OCI-LY7 (cell line): Measurements from ENCODE around the gene RFX3. TPM values are rescaled to one million over a fixed set of nuclear protein-coding genes. Genes with fewer than 3 reads are reported as not detected.

ENCODE experiments used
- BruUV-seq: library from RNA; stranded (reverse); fragments of 400-500 nt; replicated peaks from 2 replicates; lab custom pipeline; 2021; lab: Mats Ljungman, UMichigan
- CTCF ChIA-PET: fragments of 300-600 bp; sonication (Branson Sonifier 250); formaldehyde crosslinking; loops from one replicate; lab custom pipeline; 2022; ENCODE audit warnings: antibody characterized with exemption; ENCODE audit not compliant: unreplicated experiment; lab: Charles Lee
- POLR2A ChIA-PET: fragments of 300-600 bp; sonication (Branson Sonifier 250); formaldehyde crosslinking; loops from one replicate; lab custom pipeline; 2022; ENCODE audit warnings: antibody characterized with exemption; lab: Charles Lee
- DNase-seq: peaks from one replicate; pipeline ENCODE4 v3.0.0-alpha.2; 2015; ENCODE audit warnings: low spot score
- H2AFZ ChIP-seq: fragments of 200-600 bp; sonication (generic), shearing (Covaris generic); 2 replicates; pipeline ENCODE4 v1.6.1; 2014; ENCODE audit warnings: mild to moderate bottlenecking, antibody characterized with exemption, low read length, moderate library complexity
- H3K27ac ChIP-seq: fragments of 200-600 bp; sonication (generic); 2 replicates; pipeline ENCODE4 v1.5.1; 2014; ENCODE audit warnings: mixed run types, low read depth, mild to moderate bottlenecking, moderate library complexity, low read length, inconsistent platforms; ENCODE audit not compliant: poor library complexity, severe bottlenecking
- H3K36me3 ChIP-seq: fragments of 200-600 bp; sonication (generic); 2 replicates; pipeline ENCODE4 v1.6.1; 2014; ENCODE audit warnings: mild to moderate bottlenecking, antibody characterized with exemption, low read length, moderate library complexity, mixed read lengths; ENCODE audit not compliant: insufficient read depth
- H3K4me1 ChIP-seq: fragments of 200-600 bp; sonication (generic); 2 replicates; pipeline ENCODE4 v1.5.1; 2014; ENCODE audit warnings: mild to moderate bottlenecking, low read length; ENCODE audit not compliant: insufficient read depth, poor library complexity, severe bottlenecking
- H3K4me2 ChIP-seq: fragments of 200-600 bp; sonication (generic); 2 replicates; pipeline ENCODE4 v1.6.1; 2014; ENCODE audit warnings: mild to moderate bottlenecking, low read length
- H3K4me3 ChIP-seq: fragments of 200-600 bp; sonication (generic); 2 replicates; pipeline ENCODE4 v1.5.1; 2014; ENCODE audit warnings: mild to moderate bottlenecking, low read depth, low read length; ENCODE audit not compliant: poor library complexity, severe bottlenecking
- H3K79me2 ChIP-seq: fragments of 200-600 bp; sonication (generic); 2 replicates; pipeline ENCODE4 v1.6.1; 2016; ENCODE audit warnings: low read depth, mild to moderate bottlenecking, low read length, moderate library complexity, mixed read lengths; ENCODE audit not compliant: insufficient read depth
- H3K9me2 ChIP-seq: fragments of 200-600 bp; sonication (generic); 2 replicates; pipeline ENCODE4 v1.6.1; 2016; ENCODE audit warnings: mild to moderate bottlenecking, low read length, mixed read lengths; ENCODE audit not compliant: insufficient read depth
- H3K9me3 ChIP-seq: fragments of 200-600 bp; sonication (generic); 2 replicates; pipeline ENCODE4 v1.6.1; 2014; ENCODE audit warnings: mild to moderate bottlenecking, mixed run types, low read length, mixed read lengths
- H4K20me1 ChIP-seq: fragments of 200-600 bp; sonication (generic); 2 replicates; pipeline ENCODE4 v1.6.1; 2014; ENCODE audit warnings: mild to moderate bottlenecking, antibody characterized with exemption, low read length, moderate library complexity, mixed read lengths; ENCODE audit not compliant: insufficient read depth
- EZH2phosphoT487 ChIP-seq: fragments of 200-600 bp; sonication (generic); IDR thresholded peaks from 2 replicates; pipeline ENCODE4 v1.6.1; 2018; ENCODE audit warnings: low read depth, borderline replicate concordance, mild to moderate bottlenecking, mixed run types, antibody characterized with exemption, low read length, moderate library complexity, mixed read lengths
- intact Hi-C: fragments of 100-400 bp; cut with micrococcal nuclease; formaldehyde crosslinking; loops from one replicate; pipeline ENCODE4 v1.10.0; 2022; ENCODE audit not compliant: unreplicated experiment
- total RNA-seq, 2 experiments: library from RNA; depleted of rRNA in 1 of 2; stranded (reverse); fragments of >200 nt in 1 of 2; shearing (Covaris generic) in 1 of 2; gene quantifications; 2 replicates each; pipeline ENCODE4 v1.2.3, GENCODE V29; 2014 to 2022
- TF ChIP-seq, protein P1 (sequence below): fragments of 200-600 bp; sonication (generic); conservative IDR thresholded peaks from 2 replicates; pipeline ENCODE4 v1.5.1; 2014; ENCODE audit warnings: mild to moderate bottlenecking, antibody characterized with exemption, low read length, moderate library complexity, mixed read lengths

Gene RFX3
- total RNA-seq, 2 experiments from 2014 or later = 6.9 to 18.1 TPM

DNA sequence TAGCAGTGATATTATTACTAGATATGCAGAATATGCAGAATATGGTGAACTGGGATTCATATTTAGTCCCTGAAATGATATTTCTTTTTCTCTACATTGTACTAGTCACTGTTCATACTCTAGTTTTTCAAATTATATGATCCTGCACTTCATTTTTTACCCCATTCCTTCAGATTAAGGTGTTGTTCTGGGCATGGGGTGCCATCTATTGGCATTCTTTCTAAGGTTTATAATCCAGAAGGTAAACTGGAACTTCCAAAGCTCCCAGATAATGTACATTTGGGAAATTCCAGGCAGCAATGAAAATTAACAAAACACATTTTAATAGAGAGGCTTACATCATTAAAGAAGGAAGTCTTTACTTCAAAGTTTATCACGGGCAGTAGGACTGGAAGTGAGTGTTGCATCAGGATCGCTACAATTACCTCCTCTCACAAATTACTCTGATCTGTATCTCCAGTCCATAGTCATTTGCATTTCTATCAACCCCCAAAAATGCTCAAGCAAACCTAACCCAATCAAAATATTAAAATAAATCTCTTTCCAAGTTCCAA lies 12.5 kb downstream of the RFX3 start:
- Histone ChIP-seq H2AFZ (no peak overlapping the region), H3K79me2 (peaks cover 95% of the 10 kb centered on the region; the same call in 1 of the 2 replicates), H4K20me1 (no peaks in the 10 kb centered on the region), H3K9me2 (no peaks in the 10 kb centered on the region), H3K4me3 (no peak overlapping the region), H3K27ac (no peak overlapping the region), H3K36me3 (peaks cover 14% of the 10 kb centered on the region; the same call in 1 of the 2 replicates), H3K9me3 (no peaks in the 10 kb centered on the region; the same call in 1 of the 2 replicates), H3K4me2 (no peak overlapping the region), H3K4me1 (peaks cover 73% of the 10 kb centered on the region)
- ChIA-PET POLR2A (interaction anchor here (0.8 to 2.4 kb wide), 6 partner anchors 9 to 40 kb away, joined by 3 to 13 read pairs (median 4); partner anchors contain the start of gene RFX3), CTCF (no interaction called here)
- DNase-seq = no peak
- intact Hi-C loops = no loop called here
- no TSS peak for BruUV-seq
- TF ChIP-seq EZH2phosphoT487 = no peak
- TF ChIP-seq, protein P1, sequence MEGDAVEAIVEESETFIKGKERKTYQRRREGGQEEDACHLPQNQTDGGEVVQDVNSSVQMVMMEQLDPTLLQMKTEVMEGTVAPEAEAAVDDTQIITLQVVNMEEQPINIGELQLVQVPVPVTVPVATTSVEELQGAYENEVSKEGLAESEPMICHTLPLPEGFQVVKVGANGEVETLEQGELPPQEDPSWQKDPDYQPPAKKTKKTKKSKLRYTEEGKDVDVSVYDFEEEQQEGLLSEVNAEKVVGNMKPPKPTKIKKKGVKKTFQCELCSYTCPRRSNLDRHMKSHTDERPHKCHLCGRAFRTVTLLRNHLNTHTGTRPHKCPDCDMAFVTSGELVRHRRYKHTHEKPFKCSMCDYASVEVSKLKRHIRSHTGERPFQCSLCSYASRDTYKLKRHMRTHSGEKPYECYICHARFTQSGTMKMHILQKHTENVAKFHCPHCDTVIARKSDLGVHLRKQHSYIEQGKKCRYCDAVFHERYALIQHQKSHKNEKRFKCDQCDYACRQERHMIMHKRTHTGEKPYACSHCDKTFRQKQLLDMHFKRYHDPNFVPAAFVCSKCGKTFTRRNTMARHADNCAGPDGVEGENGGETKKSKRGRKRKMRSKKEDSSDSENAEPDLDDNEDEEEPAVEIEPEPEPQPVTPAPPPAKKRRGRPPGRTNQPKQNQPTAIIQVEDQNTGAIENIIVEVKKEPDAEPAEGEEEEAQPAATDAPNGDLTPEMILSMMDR = peak; percentile 46; the same call in 1 of the 2 replicates

- BruUV-seq = no TSS peak
- Histone ChIP-seq H3K4me2 (peak overlapping the region; percentile 27; the same call in 1 of the 2 replicates), H3K79me2 (peaks cover 82% of the 10 kb centered on the region; the same call in 1 of the 2 replicates), H3K4me3 (no peak overlapping the region), H4K20me1 (no peaks in the 10 kb centered on the region), H3K36me3 (peaks cover 6% of the 10 kb centered on the region; the same call in 1 of the 2 replicates), H3K4me1 (peaks cover 69% of the 10 kb centered on the region), H3K9me3 (no peaks in the 10 kb centered on the region; the same call in 1 of the 2 replicates), H3K27ac (peak overlapping the region; percentile 17), H3K9me2 (no peaks in the 10 kb centered on the region), H2AFZ (peak overlapping the region; percentile 11; the same call in 1 of the 2 replicates)
- ChIA-PET POLR2A (interaction anchor here (0.9 to 2.4 kb wide), 3 partner anchors 12 to 16 kb away, joined by 8 to 13 read pairs (median 10); partner anchors contain the start of gene RFX3), CTCF (no interaction called here)
- intact Hi-C loops = no loop called here
- no peak for DNase-seq
- TF ChIP-seq EZH2phosphoT487 = no peak
- TF ChIP-seq, protein P1 = no peak
These were observed 14.2 kb downstream of the RFX3 start for GRCh38 chr9:3511551-3511950.

DNA sequence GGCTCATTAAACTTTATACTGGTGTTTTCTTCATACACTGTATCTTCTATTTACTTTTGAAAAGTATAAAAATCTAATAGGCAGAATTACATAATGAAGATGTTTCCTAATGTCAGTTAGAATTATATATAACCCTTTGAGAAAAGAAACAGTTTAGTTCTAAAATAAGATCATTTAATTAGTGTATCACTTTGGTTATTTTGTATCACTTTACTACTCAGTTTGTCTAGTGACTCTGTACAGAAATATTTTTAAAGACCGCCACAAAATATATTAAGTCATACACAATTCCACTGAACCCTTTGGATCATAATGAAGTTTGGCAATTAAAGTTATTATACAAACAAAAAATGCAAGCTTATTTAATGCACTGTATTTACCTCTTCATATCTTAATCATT lies 15.0 kb downstream of the RFX3 start:
- CTCF ChIA-PET = no interaction called here
- Histone ChIP-seq H3K4me1 (peaks cover 69% of the 10 kb centered on the region), H4K20me1 (no peaks in the 10 kb centered on the region), H3K4me2 (peak overlapping the region; percentile 19; the same call in 1 of the 2 replicates), H2AFZ (no peak overlapping the region; the same call in 1 of the 2 replicates), H3K4me3 (no peak overlapping the region), H3K36me3 (peaks cover under 1% of the 10 kb centered on the region; the same call in 1 of the 2 replicates), H3K79me2 (peaks cover 79% of the 10 kb centered on the region; the same call in 1 of the 2 replicates), H3K9me2 (no peaks in the 10 kb centered on the region), H3K9me3 (no peaks in the 10 kb centered on the region), H3K27ac (no peak overlapping the region)
- no peak for TF ChIP-seq EZH2phosphoT487
- TF ChIP-seq, protein P1 = no peak
- no peak for DNase-seq
- BruUV-seq = no TSS peak
- POLR2A ChIA-PET = interaction anchor here (0.9 to 1.8 kb wide), 2 partner anchors 13 to 17 kb away, joined by 8 to 10 read pairs; no protein-coding TSS in a partner anchor
- intact Hi-C loops = no loop called here
